OCI-LY1 (cell line): ENCODE measurements around the gene TSNAXIP1.
"Not testable (repeated sequence)": the region's sequence is repeated elsewhere in the genome, so short reads cannot be mapped to it uniquely, and the experiment has no call there.

Experiments
- H2AFZ ChIP-seq: fragments of 200-600 bp; sonication (generic), shearing (Covaris generic); 2 replicates; pipeline ENCODE4 v1.6.0; 2014; ENCODE audit warnings: antibody characterized with exemption, mild to moderate bottlenecking, low read length
- H3F3A ChIP-seq: fragments of 200-600 bp; sonication (generic), shearing (Covaris generic); 2 replicates; pipeline ENCODE4 v1.6.0; 2014; ENCODE audit warnings: mild to moderate bottlenecking, antibody characterized with exemption, low read length, moderate library complexity; ENCODE audit not compliant: insufficient read depth
- H3K27ac ChIP-seq: fragments of 200-600 bp; sonication (generic); 2 replicates; pipeline ENCODE4 v1.5.1; 2014; ENCODE audit warnings: low read length, mixed run types, mild to moderate bottlenecking, low read depth; ENCODE audit not compliant: poor library complexity, severe bottlenecking
- H3K27me3 ChIP-seq: fragments of 200-600 bp; sonication (generic); 2 replicates; pipeline ENCODE4 v1.6.0; 2014; ENCODE audit warnings: antibody characterized with exemption, mild to moderate bottlenecking, low read length, moderate library complexity; ENCODE audit not compliant: insufficient read depth
- H3K36me3 ChIP-seq: fragments of 200-600 bp; sonication (generic); 2 replicates; pipeline ENCODE4 v1.6.1; 2014; ENCODE audit warnings: mild to moderate bottlenecking, antibody characterized with exemption, low read length, moderate library complexity, mixed read lengths; ENCODE audit not compliant: insufficient read depth
- H3K4me1 ChIP-seq: fragments of 200-600 bp; sonication (generic); 2 replicates; pipeline ENCODE4 v1.5.1; 2014; ENCODE audit warnings: mild to moderate bottlenecking, low read length, moderate library complexity; ENCODE audit not compliant: insufficient read depth, severe bottlenecking
- H3K4me2 ChIP-seq: fragments of 200-600 bp; sonication (generic), shearing (Covaris generic); 2 replicates; pipeline ENCODE4 v1.6.1; 2014; ENCODE audit warnings: low read length
- H3K4me3 ChIP-seq: fragments of 200-600 bp; sonication (generic); 2 replicates; pipeline ENCODE4 v1.5.1; 2014; ENCODE audit warnings: low read length, low read depth, mild to moderate bottlenecking, mixed read lengths; ENCODE audit not compliant: poor library complexity, severe bottlenecking
- H3K79me2 ChIP-seq: fragments of 200-600 bp; shearing (Covaris generic); 2 replicates; pipeline ENCODE4 v1.6.1; 2016; ENCODE audit warnings: mixed run types, low read length, mixed read lengths; ENCODE audit not compliant: insufficient read depth
- H3K9ac ChIP-seq: fragments of 200-600 bp; sonication (generic), shearing (Covaris generic); 2 replicates; pipeline ENCODE4 v1.6.1; 2014; ENCODE audit warnings: mild to moderate bottlenecking, low read length, mixed read lengths
- H3K9me2 ChIP-seq: fragments of 200-600 bp; sonication (generic), shearing (Covaris generic); 2 replicates; pipeline ENCODE4 v1.6.1; 2014; ENCODE audit warnings: low read depth, mild to moderate bottlenecking, low read length, mixed read lengths
- H3K9me3 ChIP-seq: fragments of 200-600 bp; shearing (Covaris generic); 2 replicates; pipeline ENCODE4 v1.6.1; 2014; ENCODE audit warnings: low read length, mixed read lengths
- H4K20me1 ChIP-seq: fragments of 200-600 bp; sonication (generic), shearing (Covaris generic); 2 replicates; pipeline ENCODE4 v1.6.0; 2016; ENCODE audit warnings: mild to moderate bottlenecking, low read length; ENCODE audit not compliant: insufficient read depth
- EZH2 ChIP-seq: fragments of 200-600 bp; sonication (generic), shearing (Covaris generic); IDR thresholded peaks from 2 replicates; pipeline ENCODE4 v1.8.0; 2017; ENCODE audit warnings: borderline replicate concordance, mixed run types, mild to moderate bottlenecking, antibody characterized with exemption, low read length, moderate library complexity, mixed read lengths
- TF ChIP-seq, protein P1 (sequence below): fragments of 200-600 bp; sonication (generic), shearing (Covaris generic); IDR thresholded peaks from 2 replicates; pipeline ENCODE4 v1.5.1; 2017; ENCODE audit warnings: mild to moderate bottlenecking, antibody characterized with exemption, low read length, moderate library complexity, mixed read lengths

The TSNAXIP1 gene

DNA sequence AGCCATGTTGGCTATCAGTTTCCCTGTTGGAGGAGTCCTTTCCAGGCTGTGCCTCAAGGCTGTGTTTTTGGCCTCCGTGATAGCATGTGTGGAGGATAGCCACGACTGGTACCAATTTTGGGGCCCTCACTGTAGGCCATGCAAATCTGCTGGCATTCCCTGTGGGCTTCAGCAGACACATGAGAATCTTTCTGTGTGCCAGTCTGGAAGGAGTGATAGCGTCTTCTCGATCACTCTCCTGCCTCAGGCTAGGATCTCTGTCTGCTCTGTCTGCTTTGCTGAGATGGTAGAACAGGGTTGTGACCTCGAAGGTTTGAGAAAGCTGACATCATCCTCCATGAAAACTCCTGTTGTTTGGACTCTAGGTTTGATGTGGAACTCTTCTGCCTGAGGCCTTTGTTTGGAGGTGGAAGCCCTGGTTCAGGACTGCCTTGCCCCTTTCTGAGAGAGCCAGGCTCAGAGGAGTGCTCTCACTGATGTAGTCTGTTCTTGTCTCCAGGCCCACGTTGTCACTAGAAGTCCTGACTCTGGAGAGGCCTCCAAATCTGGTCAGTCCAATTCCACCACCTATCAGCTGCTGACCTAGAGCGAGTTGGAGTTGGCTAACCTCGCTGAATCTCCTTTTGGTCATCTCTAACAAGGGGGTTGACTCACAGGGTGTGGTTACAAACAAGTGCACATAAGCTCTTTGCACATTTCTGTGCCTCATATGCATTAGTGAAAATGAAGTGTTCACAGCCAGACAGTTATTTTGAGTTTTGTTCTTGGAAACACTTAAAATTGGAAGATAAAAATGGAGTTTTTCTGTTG is 54.1 kb downstream of the TSNAXIP1 start:
- TF ChIP-seq, protein P1, sequence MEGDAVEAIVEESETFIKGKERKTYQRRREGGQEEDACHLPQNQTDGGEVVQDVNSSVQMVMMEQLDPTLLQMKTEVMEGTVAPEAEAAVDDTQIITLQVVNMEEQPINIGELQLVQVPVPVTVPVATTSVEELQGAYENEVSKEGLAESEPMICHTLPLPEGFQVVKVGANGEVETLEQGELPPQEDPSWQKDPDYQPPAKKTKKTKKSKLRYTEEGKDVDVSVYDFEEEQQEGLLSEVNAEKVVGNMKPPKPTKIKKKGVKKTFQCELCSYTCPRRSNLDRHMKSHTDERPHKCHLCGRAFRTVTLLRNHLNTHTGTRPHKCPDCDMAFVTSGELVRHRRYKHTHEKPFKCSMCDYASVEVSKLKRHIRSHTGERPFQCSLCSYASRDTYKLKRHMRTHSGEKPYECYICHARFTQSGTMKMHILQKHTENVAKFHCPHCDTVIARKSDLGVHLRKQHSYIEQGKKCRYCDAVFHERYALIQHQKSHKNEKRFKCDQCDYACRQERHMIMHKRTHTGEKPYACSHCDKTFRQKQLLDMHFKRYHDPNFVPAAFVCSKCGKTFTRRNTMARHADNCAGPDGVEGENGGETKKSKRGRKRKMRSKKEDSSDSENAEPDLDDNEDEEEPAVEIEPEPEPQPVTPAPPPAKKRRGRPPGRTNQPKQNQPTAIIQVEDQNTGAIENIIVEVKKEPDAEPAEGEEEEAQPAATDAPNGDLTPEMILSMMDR, result no peak
- TF ChIP-seq EZH2, result no peak
- Histone ChIP-seq H3K4me1 (no peaks in the 10 kb centered on the region), H3K9ac (no peak overlapping the region), H3K9me3 (no peaks in the 10 kb centered on the region), H2AFZ (no peak overlapping the region), H3F3A (no peaks in the 10 kb centered on the region), H3K27ac (no peak overlapping the region), H3K4me2 (no peak overlapping the region), H3K27me3 (no peaks in the 10 kb centered on the region), H3K79me2 (peaks cover 61% of the 10 kb centered on the region), H4K20me1 (no peaks in the 10 kb centered on the region), H3K4me3 (no peak overlapping the region), H3K9me2 (no peaks in the 10 kb centered on the region), H3K36me3 (peaks cover 41% of the 10 kb centered on the region; the same call in 1 of the 2 replicates)

DNA sequence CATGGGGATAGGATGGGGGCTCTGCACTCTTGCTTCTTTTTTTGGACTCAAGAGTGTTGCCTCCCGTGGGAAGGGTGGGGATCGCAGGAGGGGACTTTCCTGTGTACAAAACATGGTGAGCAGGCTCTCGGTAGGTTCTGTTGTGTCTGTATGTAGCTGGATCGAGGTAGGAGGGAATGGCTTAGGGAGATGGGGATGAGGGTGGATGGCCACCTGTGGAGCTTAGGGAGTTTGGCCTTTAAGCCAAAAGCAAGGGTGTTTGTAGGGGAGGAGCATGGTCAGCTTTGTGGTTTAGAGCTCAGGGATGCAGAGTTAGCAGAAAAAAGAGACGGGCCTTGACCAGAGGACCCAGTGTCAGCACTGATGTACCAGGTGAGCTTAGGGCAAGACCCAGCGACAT is 55.2 kb downstream of the TSNAXIP1 start:
- no peaks in the 10 kb centered on the region for H4K20me1 ChIP-seq
- H3K27me3 ChIP-seq, result no peaks in the 10 kb centered on the region
- no peaks in the 10 kb centered on the region for H3K4me1 ChIP-seq
- H3K4me3 ChIP-seq, result no peak overlapping the region
- H2AFZ ChIP-seq, result no peak overlapping the region
- H3K9me3 ChIP-seq, result no peaks in the 10 kb centered on the region
- TF ChIP-seq, protein P1, result no peak
- no peak for TF ChIP-seq EZH2
- H3K9me2 ChIP-seq, result no peaks in the 10 kb centered on the region
- peaks cover 52% of the 10 kb centered on the region; the same call in 1 of the 2 replicates for H3K36me3 ChIP-seq
- H3K79me2 ChIP-seq, result peaks cover 51% of the 10 kb centered on the region
- no peak overlapping the region for H3K9ac ChIP-seq
- H3F3A ChIP-seq, result no peaks in the 10 kb centered on the region
- H3K27ac ChIP-seq, result no peak overlapping the region
- H3K4me2 ChIP-seq, result no peak overlapping the region

DNA sequence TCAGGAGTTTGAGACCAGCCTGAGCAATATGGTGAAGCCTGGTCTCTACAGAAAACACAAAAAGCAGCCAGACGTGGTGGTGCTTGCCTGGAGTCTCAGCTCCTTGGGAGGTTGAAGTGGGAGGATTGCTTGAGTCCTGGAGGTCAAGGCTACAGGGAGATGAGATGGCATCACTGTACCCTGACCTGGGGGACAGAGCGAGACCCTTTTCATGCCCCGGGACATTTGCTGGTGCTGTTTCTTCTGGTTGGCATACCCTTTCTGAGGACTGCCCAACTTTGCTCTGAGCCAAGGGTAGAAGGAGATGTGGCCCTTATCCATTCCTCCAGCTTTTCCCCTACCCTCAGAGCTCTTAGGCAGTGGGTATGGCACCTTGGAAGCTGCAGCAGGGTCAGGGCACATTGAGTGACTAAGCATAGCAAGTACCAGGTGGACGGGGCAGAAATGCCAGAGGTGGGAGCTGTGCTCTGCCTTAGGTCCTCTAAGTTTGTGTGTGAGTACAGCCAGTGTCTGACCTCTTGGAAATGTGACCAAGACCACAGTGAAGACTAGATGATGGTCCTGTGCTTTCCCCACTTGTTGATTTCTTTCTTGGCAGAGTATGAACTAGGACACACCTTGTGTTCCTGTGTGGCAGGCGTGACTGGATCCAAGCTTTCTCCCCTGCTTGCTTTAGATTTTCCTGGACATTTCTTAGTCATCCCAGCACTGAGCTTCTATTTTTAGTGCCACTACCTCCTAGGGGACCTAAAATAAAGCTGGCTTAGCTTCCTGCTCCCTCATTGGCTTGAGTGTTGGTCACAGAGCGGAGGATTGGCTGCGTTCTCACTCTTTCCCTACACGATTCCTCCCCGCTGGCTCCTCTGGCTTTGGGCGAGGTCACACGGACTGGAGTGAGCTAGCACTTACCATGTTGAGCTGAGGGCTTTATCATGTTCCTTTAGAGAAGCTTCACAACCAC is 56.2 kb downstream of the TSNAXIP1 start:
- Histone ChIP-seq H3K9ac (no peak overlapping the region), H2AFZ (no peak overlapping the region), H3K4me2 (no peak overlapping the region), H3K79me2 (peaks cover 42% of the 10 kb centered on the region), H3K9me3 (no peaks in the 10 kb centered on the region), H3K9me2 (no peaks in the 10 kb centered on the region), H3K4me1 (no peaks in the 10 kb centered on the region), H3K27me3 (no peaks in the 10 kb centered on the region), H4K20me1 (no peaks in the 10 kb centered on the region), H3K4me3 (no peak overlapping the region), H3K27ac (no peak overlapping the region), H3K36me3 (peaks cover 62% of the 10 kb centered on the region), H3F3A (no peaks in the 10 kb centered on the region)
- TF ChIP-seq EZH2, result no peak
- TF ChIP-seq, protein P1, result no peak

DNA sequence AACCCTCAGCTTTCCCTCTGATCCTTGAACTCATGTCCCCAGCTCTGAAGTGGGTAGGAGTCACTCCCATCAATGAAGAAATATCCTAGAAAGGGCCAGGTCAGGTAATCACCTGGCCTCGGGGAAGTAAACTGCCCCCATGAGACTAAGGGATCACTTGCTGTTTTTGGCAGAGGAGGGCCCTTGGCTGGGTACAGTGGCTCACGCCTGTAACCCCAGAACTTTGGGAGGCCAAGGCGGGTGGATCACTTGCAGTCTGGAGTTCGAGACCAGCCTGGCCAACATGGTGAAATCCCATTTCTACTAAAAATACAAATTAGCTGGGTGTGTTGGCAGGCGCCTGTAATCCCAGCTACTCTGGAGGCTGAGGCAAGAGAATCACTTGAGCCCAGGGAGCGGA is 57.4 kb downstream of the TSNAXIP1 start:
- not testable (repeated sequence) for H3K9me2 ChIP-seq, H4K20me1 ChIP-seq, H3K9ac ChIP-seq, H3K27me3 ChIP-seq, H3K9me3 ChIP-seq, H3K4me3 ChIP-seq, H2AFZ ChIP-seq, H3K27ac ChIP-seq, H3K4me1 ChIP-seq, H3F3A ChIP-seq, H3K4me2 ChIP-seq
- peaks cover 31% of the 10 kb centered on the region for H3K79me2 ChIP-seq
- peaks cover 73% of the 10 kb centered on the region for H3K36me3 ChIP-seq
